HCT116 (cell line): Measurements from ENCODE around the gene SAMD4A. TPM values are rescaled to one million over a fixed set of nuclear protein-coding genes. Genes with fewer than 3 reads are reported as not detected.

Experiments
- ATAC-seq: fragments of 200-7000 bp; cut with Tn5 transposase; 2 replicates; pipeline ENCODE4 v1.9.1; 2020; ENCODE audit warnings: mild to moderate bottlenecking, moderate library complexity
- BruUV-seq: library from RNA; stranded (reverse); fragments of 400-500 nt; replicated peaks from 2 replicates; lab custom pipeline; 2021; lab: Mats Ljungman, UMichigan
- CTCF ChIA-PET: fragments of 300-600 bp; sonication (Branson Sonifier 250); formaldehyde crosslinking; loops from one replicate; lab custom pipeline; 2021; ENCODE audit warnings: antibody characterized with exemption; lab: Charles Lee
- POLR2A ChIA-PET: fragments of 300-600, 350-600 bp; sonication (Branson Sonifier 250); formaldehyde crosslinking; loops from one replicate; lab custom pipeline; 2021; ENCODE audit warnings: antibody characterized with exemption; lab: Charles Lee
- RAD21 ChIA-PET, 2 experiments: fragments of 300-600 bp; sonication (Branson Sonifier 250); formaldehyde crosslinking; loops; one replicate each; lab custom pipeline; 2023; ENCODE audit warnings: low total read pairs in 2 of 2; ENCODE audit not compliant: uncharacterized antibody in 2 of 2, unreplicated experiment in 2 of 2, low non-redundant PET in 1 of 2; lab: Charles Lee
- DNase-seq: peaks from one replicate; pipeline ENCODE4 v3.0.0-alpha.2; 2010; ENCODE audit warnings: low read depth, low spot score
- H2AFZ ChIP-seq: fragments of 200-600 bp; shearing (Covaris generic), sonication (generic); 2 replicates; pipeline ENCODE4 v1.6.1; 2017; ENCODE audit warnings: low read depth, mixed run types, mixed read lengths, antibody characterized with exemption, low read length; ENCODE audit not compliant: poor library complexity, severe bottlenecking
- H3K27ac ChIP-seq: 2 replicates; pipeline ENCODE4 v1.5.1; 2012; ENCODE audit warnings: low read depth, low read length
- H3K27me3 ChIP-seq: fragments of 200-600 bp; sonication (generic); 2 replicates; pipeline ENCODE4 v1.6.1; 2016; ENCODE audit warnings: mixed run types, low read length, mixed read lengths; ENCODE audit not compliant: insufficient read depth
- H3K36me3 ChIP-seq, 2 experiments: fragments of 200-500 bp in 1 of 2; fragments of 200-600 bp in 1 of 2; sonication (Bioruptor generic) in 1 of 2; sonication (generic) in 1 of 2; 2 replicates each; pipeline versions ENCODE4 v1.5.1 to v1.6.1; 2014 to 2016; ENCODE audit warnings: low read length in 2 of 2, inconsistent platforms in 1 of 2, mixed read lengths in 1 of 2, mixed run types in 1 of 2; ENCODE audit not compliant: insufficient read depth in 2 of 2, control insufficient read depth in 1 of 2
- H3K4me1 ChIP-seq, 2 experiments: fragments of 200-600 bp in 1 of 2; sonication (generic) in 1 of 2; 2 replicates each; pipeline versions ENCODE4 v1.5.1 to v1.6.1; 2012 to 2017; ENCODE audit warnings: low read length in 2 of 2, inconsistent platforms in 1 of 2, mild to moderate bottlenecking in 1 of 2, mixed read lengths in 1 of 2, mixed run types in 1 of 2, moderate library complexity in 1 of 2; ENCODE audit not compliant: insufficient read depth in 2 of 2, control insufficient read depth in 1 of 2
- H3K4me2 ChIP-seq: fragments of 200-600 bp; sonication (generic); 2 replicates; pipeline ENCODE4 v1.6.1; 2017; ENCODE audit warnings: mixed run types, low read length, mixed read lengths
- H3K4me3 ChIP-seq, 2 experiments: fragments of 200-600 bp in 1 of 2; sonication (generic) in 1 of 2; replicated peaks in 1 of 2; 2 replicates each; pipeline ENCODE4 v1.5.1; 2011 to 2016; ENCODE audit warnings: low read length in 2 of 2, control low read depth in 1 of 2, low read depth in 1 of 2, mild to moderate bottlenecking in 1 of 2, mixed read lengths in 1 of 2, mixed run types in 1 of 2
- H3K79me2 ChIP-seq: fragments of 200-600 bp; sonication (generic); 2 replicates; pipeline ENCODE4 v1.6.1; 2017; ENCODE audit warnings: mild to moderate bottlenecking, mixed run types, low read length, moderate library complexity, mixed read lengths; ENCODE audit not compliant: insufficient read depth
- H3K9ac ChIP-seq: fragments of 200-600 bp; sonication (generic); 2 replicates; pipeline ENCODE4 v1.6.1; 2016; ENCODE audit warnings: low read length, mixed read lengths
- H3K9me2 ChIP-seq: fragments of 200-600 bp; sonication (generic), shearing (Covaris generic); 2 replicates; pipeline ENCODE4 v1.6.1; 2017; ENCODE audit warnings: mixed run types, mild to moderate bottlenecking, moderate library complexity; ENCODE audit not compliant: insufficient read depth
- H3K9me3 ChIP-seq, 2 experiments: fragments of 200-500 bp in 1 of 2; fragments of 200-600 bp in 1 of 2; sonication (Bioruptor generic) in 1 of 2; sonication (generic) in 1 of 2; 2 replicates each; pipeline ENCODE4 v1.6.1; 2014 to 2017; ENCODE audit warnings: low read length in 2 of 2, mixed read lengths in 2 of 2, inconsistent platforms in 1 of 2, low read depth in 1 of 2, mild to moderate bottlenecking in 1 of 2, mixed run types in 1 of 2, moderate library complexity in 1 of 2; ENCODE audit not compliant: control insufficient read depth in 1 of 2, insufficient read depth in 1 of 2
- H4K20me1 ChIP-seq: fragments of 200-600 bp; sonication (generic), shearing (Covaris generic); 2 replicates; pipeline ENCODE4 v1.6.1; 2017; ENCODE audit warnings: mixed run types, mild to moderate bottlenecking, moderate library complexity; ENCODE audit not compliant: insufficient read depth
- CEBPB ChIP-seq: IDR thresholded peaks from 2 replicates; pipeline ENCODE4 v1.6.1; 2012; ENCODE audit warnings: low read depth
- EZH2phosphoT487 ChIP-seq: fragments of 200-600 bp; IDR thresholded peaks from 2 replicates; pipeline ENCODE4 v1.6.1; 2018; ENCODE audit warnings: antibody characterized with exemption, borderline replicate concordance
- POLR2A ChIP-seq: IDR thresholded peaks from 2 replicates; pipeline ENCODE4 v1.7.0; 2011; ENCODE audit warnings: borderline replicate concordance; ENCODE audit not compliant: insufficient read depth, insufficient read length; ENCODE audit errors: extremely low read depth
- RAD21 ChIP-seq: IDR thresholded peaks from 2 replicates; pipeline ENCODE4 v1.6.1; 2012; ENCODE audit warnings: low read depth, mild to moderate bottlenecking
- SRF ChIP-seq: IDR thresholded peaks from 2 replicates; pipeline ENCODE4 v1.6.1; 2012; ENCODE audit warnings: low read depth
- ZFX ChIP-seq: fragments of 450-650 bp; IDR thresholded peaks from 2 replicates; pipeline ENCODE4 v1.6.1; 2017
- ZNF274 ChIP-seq: fragments of 200-500 bp; sonication (Bioruptor generic); IDR thresholded peaks from 2 replicates; pipeline ENCODE4 v1.6.1; 2014; ENCODE audit warnings: mild to moderate bottlenecking, low read depth, low read length, inconsistent platforms
- intact Hi-C: fragments of 100-400 bp; cut with micrococcal nuclease; formaldehyde crosslinking; loops from 2 replicates; pipeline ENCODE4 v1.10.0; 2022
- total RNA-seq: library from RNA; stranded (reverse); gene quantifications from one replicate; pipeline ENCODE4 v1.2.1, GENCODE V29; 2021; ENCODE audit not compliant: unreplicated experiment
- TF ChIP-seq, protein P1 (sequence below), 3 experiments: fragments of 200-600 bp in 1 of 3; sonication (generic) in 1 of 3; IDR thresholded peaks in 2 of 3; conservative IDR thresholded peaks in 1 of 3; 2 replicates each; pipeline ENCODE4 v1.5.1; 2012 to 2017; ENCODE audit warnings: low read depth in 2 of 3, low read length in 2 of 3, antibody characterized with exemption in 1 of 3, borderline replicate concordance in 1 of 3, control low read depth in 1 of 3, mild to moderate bottlenecking in 1 of 3, mixed read lengths in 1 of 3, mixed run types in 1 of 3, moderate library complexity in 1 of 3; ENCODE audit not compliant: insufficient read depth in 1 of 3
- TF ChIP-seq, protein P2 (sequence below): IDR thresholded peaks from 2 replicates; pipeline ENCODE4 v1.6.1; 2012; ENCODE audit warnings: low read depth

SAMD4A gene
- total RNA-seq, 1 experiment from 2014 or later, result 9.0 TPM

DNA sequence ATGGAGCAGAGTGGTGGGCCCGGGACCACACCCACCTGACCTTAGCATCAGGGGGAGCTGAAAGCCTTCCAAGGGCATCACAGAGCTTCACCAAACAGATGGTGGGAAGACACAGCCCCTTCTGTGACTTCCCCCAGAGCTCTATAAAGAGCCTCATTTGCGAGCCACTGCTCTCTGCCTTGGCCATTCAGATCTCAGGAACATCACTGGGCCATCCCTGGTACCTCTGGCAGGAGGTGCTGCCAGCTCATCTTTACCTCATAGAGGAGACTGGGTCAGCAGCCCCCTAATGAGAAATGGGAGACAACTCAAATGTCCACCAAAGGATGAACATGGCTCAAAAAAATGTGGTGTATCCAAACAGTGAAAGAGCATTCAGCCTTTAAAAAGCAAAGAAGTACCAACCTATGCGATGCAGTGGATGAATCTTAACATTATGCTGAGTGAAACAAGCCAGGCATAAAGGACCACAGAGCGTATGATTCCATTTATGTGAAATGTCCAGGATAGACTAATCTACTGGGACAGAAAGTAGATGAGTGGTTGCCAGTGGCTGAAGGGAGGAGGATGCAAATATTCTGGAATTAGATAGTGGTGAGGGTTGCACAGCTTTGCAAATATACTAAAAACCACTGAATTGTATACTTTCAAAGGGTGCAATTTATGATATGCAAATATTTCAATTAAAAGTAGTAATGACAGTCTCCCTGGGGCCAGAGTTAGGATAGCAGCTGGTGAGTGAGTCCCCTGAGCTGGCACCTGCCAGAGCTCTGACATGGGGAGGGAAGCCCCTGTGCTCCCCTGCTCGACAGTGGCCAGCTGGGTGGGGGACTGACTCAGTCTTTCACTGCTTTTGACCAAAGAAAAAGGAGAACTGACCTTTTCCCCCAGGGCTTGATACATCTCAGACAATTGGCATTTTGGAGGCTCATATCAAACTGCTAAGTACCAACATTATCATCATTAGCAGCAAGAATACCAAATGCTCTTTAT lies 219.1 kb downstream of the SAMD4A start:
- CTCF ChIA-PET, result interaction anchor here (1.7 kb wide), 1 partner anchor 12 kb away, joined by 6 read pairs; no protein-coding TSS in a partner anchor

More for the DNA sequence above, 219.1 kb downstream of the SAMD4A start:
- Histone ChIP-seq H3K27me3 (no peaks in the 10 kb centered on the region), H3K79me2 (no peaks in the 10 kb centered on the region), H3K27ac (no peak overlapping the region), H3K4me2 (no peak overlapping the region), H3K9me2 (no peaks in the 10 kb centered on the region), H3K4me1 (no peaks in the 10 kb centered on the region), H3K9me3 (no peaks in the 10 kb centered on the region), H4K20me1 (no peaks in the 10 kb centered on the region), H3K36me3 (no peaks in the 10 kb centered on the region), H2AFZ (no peak overlapping the region), H3K9ac (no peak overlapping the region), H3K4me3 (no peak overlapping the region)
- POLR2A ChIA-PET, result no interaction called here
- BruUV-seq, result no TSS peak
- intact Hi-C loops, result no loop called here
- RAD21 ChIA-PET, result no interaction called here
- DNase-seq, result no peak
- no peak for ATAC-seq
- TF ChIP-seq, protein P1, sequence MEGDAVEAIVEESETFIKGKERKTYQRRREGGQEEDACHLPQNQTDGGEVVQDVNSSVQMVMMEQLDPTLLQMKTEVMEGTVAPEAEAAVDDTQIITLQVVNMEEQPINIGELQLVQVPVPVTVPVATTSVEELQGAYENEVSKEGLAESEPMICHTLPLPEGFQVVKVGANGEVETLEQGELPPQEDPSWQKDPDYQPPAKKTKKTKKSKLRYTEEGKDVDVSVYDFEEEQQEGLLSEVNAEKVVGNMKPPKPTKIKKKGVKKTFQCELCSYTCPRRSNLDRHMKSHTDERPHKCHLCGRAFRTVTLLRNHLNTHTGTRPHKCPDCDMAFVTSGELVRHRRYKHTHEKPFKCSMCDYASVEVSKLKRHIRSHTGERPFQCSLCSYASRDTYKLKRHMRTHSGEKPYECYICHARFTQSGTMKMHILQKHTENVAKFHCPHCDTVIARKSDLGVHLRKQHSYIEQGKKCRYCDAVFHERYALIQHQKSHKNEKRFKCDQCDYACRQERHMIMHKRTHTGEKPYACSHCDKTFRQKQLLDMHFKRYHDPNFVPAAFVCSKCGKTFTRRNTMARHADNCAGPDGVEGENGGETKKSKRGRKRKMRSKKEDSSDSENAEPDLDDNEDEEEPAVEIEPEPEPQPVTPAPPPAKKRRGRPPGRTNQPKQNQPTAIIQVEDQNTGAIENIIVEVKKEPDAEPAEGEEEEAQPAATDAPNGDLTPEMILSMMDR (IDR thresholded peaks at IDR 0.05 in 2 of 3, conservative IDR thresholded peaks at IDR 0.05 in 1 of 3; ENCODE audit: borderline replicate concordance in 1 of 3, insufficient read depth in 1 of 3, low read depth in 2 of 3, low read length in 2 of 3), result no peak
- TF ChIP-seq SRF (no peak), RAD21 (no peak), CEBPB (no peak), ZFX (no peak), POLR2A (no peak), ZNF274 (no peak), EZH2phosphoT487 (no peak)
- TF ChIP-seq, protein P2, sequence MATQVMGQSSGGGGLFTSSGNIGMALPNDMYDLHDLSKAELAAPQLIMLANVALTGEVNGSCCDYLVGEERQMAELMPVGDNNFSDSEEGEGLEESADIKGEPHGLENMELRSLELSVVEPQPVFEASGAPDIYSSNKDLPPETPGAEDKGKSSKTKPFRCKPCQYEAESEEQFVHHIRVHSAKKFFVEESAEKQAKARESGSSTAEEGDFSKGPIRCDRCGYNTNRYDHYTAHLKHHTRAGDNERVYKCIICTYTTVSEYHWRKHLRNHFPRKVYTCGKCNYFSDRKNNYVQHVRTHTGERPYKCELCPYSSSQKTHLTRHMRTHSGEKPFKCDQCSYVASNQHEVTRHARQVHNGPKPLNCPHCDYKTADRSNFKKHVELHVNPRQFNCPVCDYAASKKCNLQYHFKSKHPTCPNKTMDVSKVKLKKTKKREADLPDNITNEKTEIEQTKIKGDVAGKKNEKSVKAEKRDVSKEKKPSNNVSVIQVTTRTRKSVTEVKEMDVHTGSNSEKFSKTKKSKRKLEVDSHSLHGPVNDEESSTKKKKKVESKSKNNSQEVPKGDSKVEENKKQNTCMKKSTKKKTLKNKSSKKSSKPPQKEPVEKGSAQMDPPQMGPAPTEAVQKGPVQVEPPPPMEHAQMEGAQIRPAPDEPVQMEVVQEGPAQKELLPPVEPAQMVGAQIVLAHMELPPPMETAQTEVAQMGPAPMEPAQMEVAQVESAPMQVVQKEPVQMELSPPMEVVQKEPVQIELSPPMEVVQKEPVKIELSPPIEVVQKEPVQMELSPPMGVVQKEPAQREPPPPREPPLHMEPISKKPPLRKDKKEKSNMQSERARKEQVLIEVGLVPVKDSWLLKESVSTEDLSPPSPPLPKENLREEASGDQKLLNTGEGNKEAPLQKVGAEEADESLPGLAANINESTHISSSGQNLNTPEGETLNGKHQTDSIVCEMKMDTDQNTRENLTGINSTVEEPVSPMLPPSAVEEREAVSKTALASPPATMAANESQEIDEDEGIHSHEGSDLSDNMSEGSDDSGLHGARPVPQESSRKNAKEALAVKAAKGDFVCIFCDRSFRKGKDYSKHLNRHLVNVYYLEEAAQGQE, result no peak
